Heart left ventricle (tissue), 16 donors: ENCODE results near the gene KCNK15. TPM values are rescaled to one million over a fixed set of nuclear protein-coding genes. Genes with fewer than 3 reads are reported as not detected.

ENCODE experiments used
- ATAC-seq, 4 donors: fragments of 200-7000 bp; cut with Tn5 transposase; one replicate each; pipeline ENCODE4 v1.9.1; 2020 to 2022; ENCODE audit warnings: moderate library complexity in 4 of 4, mild to moderate bottlenecking in 3 of 4, moderate number of reproducible peaks in 1 of 4
- DNase-seq, 5 donors: peaks; one replicate each; pipeline ENCODE4 v3.0.0-alpha.2; 2020
- H3K27ac ChIP-seq, 12 donors: fragments of 200-600 bp; sonication (generic) in 4 of 12; one replicate each; pipeline versions ENCODE4 v1.5.0 to v1.8.0; 2016 to 2022; ENCODE audit warnings: mild to moderate bottlenecking in 2 of 12
- H3K27me3 ChIP-seq, 9 donors: fragments of 200-600 bp; sonication (generic) in 2 of 9; one replicate each; pipeline versions ENCODE4 v1.5.1 to v1.8.0; 2016 to 2022; ENCODE audit warnings: mild to moderate bottlenecking in 3 of 9
- H3K36me3 ChIP-seq, 9 donors: fragments of 200-600 bp; sonication (generic) in 2 of 9; one replicate each; pipeline versions ENCODE4 v1.5.0 to v1.8.0; 2018 to 2022; ENCODE audit warnings: mild to moderate bottlenecking in 2 of 9
- H3K4me1 ChIP-seq, 12 donors: fragments of 200-600 bp; sonication (generic) in 4 of 12; one replicate each; pipeline versions ENCODE4 v1.5.0 to v1.8.0; 2016 to 2022; ENCODE audit warnings: mild to moderate bottlenecking in 3 of 12
- H3K4me3 ChIP-seq, 12 donors: fragments of 200-600 bp; sonication (generic) in 4 of 12; one replicate each; pipeline versions ENCODE4 v1.5.0 to v1.8.0; 2017 to 2022; ENCODE audit warnings: mild to moderate bottlenecking in 9 of 12, moderate library complexity in 4 of 12
- H3K9me3 ChIP-seq, 12 donors: fragments of 200-600 bp; sonication (generic) in 4 of 12; one replicate each; pipeline versions ENCODE4 v1.5.0 to v1.8.0; 2016 to 2022; ENCODE audit warnings: mild to moderate bottlenecking in 1 of 12
- POLR2A ChIP-seq, 2 donors: fragments of 450-650 bp; IDR thresholded peaks; one replicate each; pipeline ENCODE4 v1.6.1; 2017; ENCODE audit warnings: antibody characterized with exemption in 2 of 2, mild to moderate bottlenecking in 2 of 2, moderate library complexity in 2 of 2
- WGBS, 4 donors: extraction: QIAGEN DNeasy Blood & Tissue Kit in 2 of 4; methylation state at CpG; one replicate each; pipeline versions ENCODE4 v1.1.5 to v1.1.7; 2013 to 2018; 5-methylcytosine and 5-hydroxymethylcytosine counted together
- intact Hi-C, 10 donors: fragments of 100-400 bp; cut with DNase I; formaldehyde crosslinking; loops; one replicate each; pipeline versions ENCODE4 v1.11.1 to v1.14.2; 2022
- polyA plus RNA-seq, 2 donors: library from polyadenylated mRNA; stranded (reverse); fragments of 200-250 nt; gene quantifications; one replicate each; pipeline ENCODE4 v1.2.3, GENCODE V29; 2013
- total RNA-seq, 9 donors: library from RNA; depleted of rRNA in 2 of 9; stranded (reverse); fragments of >200 nt in 2 of 9; fragmentation: NEBNext Ultra II Directional in 3 of 9; extraction: Animal tissue kit (Norgen Biotek cat#: 25700) in 3 of 9; gene quantifications; one replicate each; pipeline versions ENCODE4 v1.1.0 to v1.2.4, GENCODE V29; 2016 to 2023
- TF ChIP-seq, protein P1 (sequence below), 12 donors: fragments of 200-600 bp; sonication (generic) in 4 of 12; IDR thresholded peaks; one replicate each; pipeline versions ENCODE4 v1.5.0 to v1.8.0; 2018 to 2022; ENCODE audit warnings: antibody characterized with exemption in 12 of 12, mild to moderate bottlenecking in 5 of 12
- donor health status: ischemic (EF 13 %, LVEDD 7.1; RV severe dilation, severe dysfunction).
- donor health status: healthy with polysubstance abuse.
- donor health status: DM: no; HTN: yes; CAD: no.
- donor health status: DM: no; HTN: no; CAD: no.
- donor health status: ischemic (EF 25% LVEDD 6.9; RV normal size, moderate dysfunction).
- donor health status: ischemic (EF 25% LVEDD 5.7; RV mildly dilated, moderate dysfunction).
- donor health status: healthy.
- donor health status: DM: yes; HTN: yes; CAD: no.
- donor health status: ischemic (EF 35%, LVEDD 5.7; RV mildly dilated, moderate dysfunction).
- donor health status: nonischemic (EF 11% LVEDD 7.7; RV severe dilation, severe dysfunction).
- donor health status: DM: yes; HTN: yes; CAD: no.
- donor health status: PGD.
- donor health status: ischemic (EF 29% LVEDD 5.4; RV normal size, mild dysfunction).
- donor health status: nonischemic (EF 23%, LVEDD 6.1; RV moderate dilation, normal function).

KCNK15 gene
- total and polyA plus RNA-seq, 11 donors, result 0.12 to 2.2 (median 0.33) TPM

DNA sequence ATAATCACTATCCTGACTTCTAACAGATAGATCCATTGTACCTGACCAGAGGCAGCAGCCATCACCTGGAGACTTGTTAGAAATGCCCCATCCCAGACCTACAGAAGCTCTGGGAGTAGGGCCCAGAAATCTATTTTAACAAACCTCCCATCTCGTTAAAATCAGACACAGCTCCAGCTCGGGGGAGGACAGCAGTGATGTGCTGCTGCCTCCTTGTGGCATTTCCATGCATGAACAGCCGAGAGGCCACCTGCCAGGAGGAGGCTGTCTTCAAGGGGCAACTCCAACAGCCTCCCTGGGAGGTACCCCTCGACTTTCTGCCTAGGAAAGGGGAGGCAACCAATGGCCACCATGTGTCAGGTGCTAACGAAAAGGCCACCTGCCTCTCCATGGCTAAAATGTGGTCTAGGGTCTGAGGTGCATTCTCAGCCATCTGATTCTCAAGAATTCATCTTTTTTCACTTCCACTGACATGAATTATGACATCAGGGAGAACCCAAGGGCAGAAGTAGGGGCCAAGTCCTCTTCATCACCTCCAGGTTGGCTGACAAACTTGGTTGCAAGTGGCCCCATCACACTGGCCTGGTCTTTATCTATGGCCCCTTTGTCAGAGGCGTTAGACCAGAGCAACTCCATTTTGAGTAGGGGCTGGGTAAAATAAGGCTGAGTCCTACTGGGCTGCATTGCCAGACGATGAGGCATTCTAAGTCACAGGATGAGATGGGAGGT, 12.2 kb upstream of the KCNK15 start:
- Histone ChIP-seq H3K36me3 (no peaks in the 10 kb centered on the region), H3K27ac (no peak overlapping the region), H3K4me1 (peaks cover 0 to 37% (median 11%) of the 10 kb centered on the region in 12 donors), H3K4me3 (no peak overlapping the region), H3K27me3 (no peaks in the 10 kb centered on the region), H3K9me3 (no peaks in the 10 kb centered on the region)
- ATAC-seq (peak; percentile 39 to 59 (median 48)), DNase-seq (peak in 4 of 5 donors; percentile 56 to 69 (median 64))
- intact Hi-C loops, result loop anchor here (1.0 to 10.0 kb wide), 7 partner anchors 48 to 519 kb away; partner anchors contain the start of gene OSER1 (in 2 of the 10)
- 21 to 25% (median 25%) methylated on average over 7 of the region's 7 CpGs for WGBS, 4 donors
- TF ChIP-seq, protein P1, sequence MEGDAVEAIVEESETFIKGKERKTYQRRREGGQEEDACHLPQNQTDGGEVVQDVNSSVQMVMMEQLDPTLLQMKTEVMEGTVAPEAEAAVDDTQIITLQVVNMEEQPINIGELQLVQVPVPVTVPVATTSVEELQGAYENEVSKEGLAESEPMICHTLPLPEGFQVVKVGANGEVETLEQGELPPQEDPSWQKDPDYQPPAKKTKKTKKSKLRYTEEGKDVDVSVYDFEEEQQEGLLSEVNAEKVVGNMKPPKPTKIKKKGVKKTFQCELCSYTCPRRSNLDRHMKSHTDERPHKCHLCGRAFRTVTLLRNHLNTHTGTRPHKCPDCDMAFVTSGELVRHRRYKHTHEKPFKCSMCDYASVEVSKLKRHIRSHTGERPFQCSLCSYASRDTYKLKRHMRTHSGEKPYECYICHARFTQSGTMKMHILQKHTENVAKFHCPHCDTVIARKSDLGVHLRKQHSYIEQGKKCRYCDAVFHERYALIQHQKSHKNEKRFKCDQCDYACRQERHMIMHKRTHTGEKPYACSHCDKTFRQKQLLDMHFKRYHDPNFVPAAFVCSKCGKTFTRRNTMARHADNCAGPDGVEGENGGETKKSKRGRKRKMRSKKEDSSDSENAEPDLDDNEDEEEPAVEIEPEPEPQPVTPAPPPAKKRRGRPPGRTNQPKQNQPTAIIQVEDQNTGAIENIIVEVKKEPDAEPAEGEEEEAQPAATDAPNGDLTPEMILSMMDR (IDR thresholded peaks at IDR 0.05), result peak; percentile 81 to 97 (median 92)
- no peak for TF ChIP-seq POLR2A (IDR thresholded peaks at IDR 0.05)

DNA sequence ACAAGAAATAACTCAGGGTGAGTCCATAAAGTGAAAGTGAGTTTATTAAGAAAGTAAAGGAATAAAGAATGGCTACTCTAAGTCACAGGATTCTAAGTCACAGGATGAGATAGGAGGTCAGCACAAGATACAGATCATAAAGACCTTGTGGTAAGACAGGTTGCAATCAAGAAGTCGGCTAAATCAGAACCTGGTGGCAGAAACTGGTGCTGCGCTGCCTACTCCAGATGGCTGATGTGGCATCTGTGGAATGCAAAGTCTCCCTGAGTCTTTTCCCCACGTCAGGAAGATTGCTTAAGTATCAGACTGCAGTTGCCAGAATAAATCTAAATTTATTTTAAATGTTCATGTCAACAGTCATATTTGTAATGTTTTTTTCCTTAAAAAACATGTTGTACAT, 10.7 kb upstream of the KCNK15 start:
- H3K27me3 ChIP-seq, result no peaks in the 10 kb centered on the region
- intact Hi-C loops, result loop anchor here in 6 of 10 donors (5.0 to 10.0 kb wide), 5 partner anchors 200 to 520 kb away; partner anchors contain the start of gene OSER1 (in 2 of the 6)
- no peak for DNase-seq
- H3K9me3 ChIP-seq, result no peaks in the 10 kb centered on the region
- no peaks in the 10 kb centered on the region for H3K36me3 ChIP-seq
- TF ChIP-seq, protein P1 (IDR thresholded peaks at IDR 0.05), result peak in 2 of 12 donors; percentile 11 to 26
- no peak for TF ChIP-seq POLR2A (IDR thresholded peaks at IDR 0.05)
- H3K4me3 ChIP-seq, result no peak overlapping the region
- no peak overlapping the region for H3K27ac ChIP-seq
- ATAC-seq, result no peak
- peaks cover 0 to 27% (median 4%) of the 10 kb centered on the region in 12 donors for H3K4me1 ChIP-seq
- WGBS, 4 donors, result 54 to 62% (median 59%) methylated on average over 3 of the region's 3 CpGs

DNA sequence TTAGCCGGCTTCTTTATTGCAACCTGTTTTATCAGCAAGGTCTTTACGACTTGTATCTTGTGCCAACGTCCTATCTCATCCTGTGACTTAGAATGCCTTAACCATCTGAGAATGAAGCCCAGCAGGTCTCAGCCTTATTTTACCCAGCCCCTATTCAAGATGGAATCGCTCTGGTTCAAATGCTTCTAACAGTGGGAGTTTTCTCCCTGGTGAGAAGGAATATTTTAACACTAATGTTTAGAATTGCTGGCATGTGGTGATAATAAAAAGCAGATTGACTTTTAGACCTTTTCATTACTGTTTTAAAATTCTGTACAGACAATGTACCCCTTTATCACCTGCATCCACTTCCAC, 9.9 kb upstream of the KCNK15 start:
- Histone ChIP-seq H3K4me3 (peak overlapping the region in 1 of 12 donors; percentile 25), H3K36me3 (no peaks in the 10 kb centered on the region), H3K4me1 (peaks cover 0 to 22% (median 4%) of the 10 kb centered on the region in 12 donors), H3K9me3 (no peaks in the 10 kb centered on the region), H3K27me3 (no peaks in the 10 kb centered on the region), H3K27ac (peak overlapping the region in 1 of 12 donors; percentile 35)
- TF ChIP-seq, protein P1 (IDR thresholded peaks at IDR 0.05), result no peak
- no peak for TF ChIP-seq POLR2A (IDR thresholded peaks at IDR 0.05)
- WGBS, 4 donors, result 90 to 96% (median 93%) methylated on average over 4 of the region's 4 CpGs
- DNase-seq, result no peak
- intact Hi-C loops, result loop anchor here in 4 of 10 donors (10.0 kb wide), 3 partner anchors 201 to 521 kb away; partner anchors contain the start of gene OSER1 (in 2 of the 4)
- no peak for ATAC-seq
